NCI-H2171 treated with DMSO at 0.1 percent for 48 hours (cell line): ENCODE data around the gene CAMTA2.
"Not testable (repeated sequence)": the region's sequence is repeated elsewhere in the genome, so short reads cannot be mapped to it uniquely, and the experiment has no call there.

ENCODE experiments used
- DNase-seq: peaks from one replicate; lab custom pipeline; 2025; lab: John Stamatoyannopoulos, UW

Gene CAMTA2

DNA sequence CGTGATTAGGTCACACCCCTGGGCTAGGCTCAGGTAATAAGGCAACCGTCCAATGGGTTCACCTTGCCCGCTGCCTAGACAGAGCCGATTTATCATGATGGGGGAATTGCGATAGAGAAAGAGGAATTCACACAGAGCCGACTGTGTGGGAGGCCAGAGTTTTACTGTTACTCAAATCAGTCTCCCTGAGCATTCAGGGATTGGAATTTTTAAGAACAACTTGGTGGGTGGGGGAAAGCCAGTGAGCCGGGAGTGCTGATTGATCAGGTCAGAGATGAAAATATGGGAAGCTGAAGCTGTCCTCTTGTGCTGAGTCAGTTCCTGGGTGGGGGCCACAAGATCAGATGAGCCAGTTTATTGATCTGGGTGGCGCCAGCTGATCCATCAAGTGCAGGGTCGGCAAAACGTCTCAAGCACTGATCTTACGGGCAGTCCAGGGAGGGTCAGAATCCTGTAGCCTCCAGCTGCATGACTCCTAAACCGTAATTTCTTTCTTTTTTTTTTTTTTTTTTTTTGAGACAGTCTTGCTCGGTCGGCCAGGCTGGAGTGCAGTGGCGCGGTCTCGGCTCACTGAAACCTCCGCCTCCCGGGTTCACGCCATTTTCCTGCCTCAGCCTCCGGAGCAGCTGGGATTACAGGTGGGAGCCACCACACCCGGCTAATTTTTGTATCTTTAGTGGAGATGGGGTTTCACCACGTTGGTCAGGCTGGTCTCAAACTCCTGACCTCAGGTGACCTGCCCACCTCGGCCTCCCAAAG is 60.7 kb downstream of the CAMTA2 start:
- DNase-seq, result not testable (repeated sequence)

DNA sequence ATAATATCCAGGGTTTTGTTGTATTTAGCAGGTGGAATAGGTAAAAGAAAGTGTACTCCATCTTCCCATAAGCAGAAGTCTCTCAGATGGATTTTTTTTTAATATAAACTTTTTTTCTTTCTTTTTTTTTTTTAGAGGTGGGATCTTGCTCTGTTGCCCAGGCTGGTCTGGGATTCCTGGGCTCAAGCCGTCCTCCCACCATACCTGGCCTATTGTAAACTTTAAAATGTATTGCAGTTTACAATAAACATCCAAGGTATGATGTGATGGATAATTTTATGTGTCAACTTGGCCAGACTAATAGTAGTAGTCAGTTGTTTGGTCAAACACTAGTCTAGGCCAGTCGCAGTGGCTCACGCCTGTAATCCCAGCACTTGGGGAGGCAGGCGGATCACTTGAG is 66.2 kb downstream of the CAMTA2 start:
- DNase-seq, result no peak

- DNase-seq, result no peak
Observed at GRCh38 chr17:4920351-4921048, 67.0 kb downstream of the CAMTA2 start.

DNA sequence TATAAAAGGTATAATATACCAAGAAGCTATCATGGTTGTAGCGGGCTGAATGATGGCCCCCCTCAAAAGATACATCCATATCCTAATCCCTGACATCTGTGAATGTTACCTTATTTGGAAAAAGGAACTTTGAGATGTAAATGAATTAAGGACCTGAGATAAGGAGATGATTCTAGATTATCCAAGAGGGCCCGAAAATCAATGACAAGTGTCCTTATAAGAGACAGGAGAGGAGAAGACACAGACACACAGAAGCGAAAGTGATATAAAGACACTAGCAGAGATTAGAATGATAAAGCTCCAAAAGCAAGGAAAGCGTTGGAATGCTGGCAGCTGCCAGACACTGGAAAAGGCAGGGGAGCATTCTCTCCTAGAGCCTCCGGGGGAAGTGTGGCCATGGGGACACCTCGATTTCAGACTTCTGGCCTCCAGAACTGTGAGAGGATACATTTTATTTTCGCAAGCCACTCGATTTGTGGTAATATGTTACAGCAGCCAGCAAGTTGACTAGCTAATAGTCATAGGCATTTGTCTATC is 67.9 kb downstream of the CAMTA2 start:
- no peak for DNase-seq
